Activated T-helper 9 cell treated with anti-CD3 and anti-CD28 coated beads, Interleukin-2, amount 50 U/mL, for 16 hours (primary cell): ENCODE results near the gene PBLD.

Experiments used
- DNase-seq: peaks from one replicate; pipeline ENCODE4 v3.0.0-alpha.2; 2020; ENCODE audit warnings: low read depth

Gene PBLD

GRCh38 chr10:68235111-68235510 is 97.6 kb downstream of the PBLD start:
- DNase-seq, result no peak

- no peak for DNase-seq
Observed at GRCh38 chr10:68233046-68233445, 99.7 kb downstream of the PBLD start.
